Mucosa of stomach (tissue), 1 donor: ENCODE measurements around the gene RNF4.
A peak's percentile ranks its signal among the peaks of the same experiment; 100 is the strongest.

Source experiments
- H3K27me3 ChIP-seq: one replicate; pipeline ENCODE4 v1.7.0; 2013; ENCODE audit warnings: mild to moderate bottlenecking, low read length; ENCODE audit not compliant: control insufficient read depth, insufficient read depth
- H3K36me3 ChIP-seq: one replicate; pipeline ENCODE4 v1.7.0; 2013; ENCODE audit warnings: low read length; ENCODE audit not compliant: control insufficient read depth, insufficient read depth
- H3K4me1 ChIP-seq: one replicate; pipeline ENCODE4 v1.7.0; 2013; ENCODE audit warnings: mild to moderate bottlenecking, low read length; ENCODE audit not compliant: control insufficient read depth, insufficient read depth
- H3K4me3 ChIP-seq: one replicate; pipeline ENCODE4 v1.7.0; 2013; ENCODE audit warnings: low read length
- H3K9ac ChIP-seq: one replicate; pipeline ENCODE4 v1.7.0; 2013; ENCODE audit warnings: mild to moderate bottlenecking, low read length, moderate library complexity
- H3K9me3 ChIP-seq: one replicate; pipeline ENCODE4 v1.7.0; 2013; ENCODE audit warnings: mild to moderate bottlenecking, low read length, moderate library complexity; ENCODE audit not compliant: control insufficient read depth
- donor health status: Pancreatic carcinoma.

RNF4 gene, protein sequence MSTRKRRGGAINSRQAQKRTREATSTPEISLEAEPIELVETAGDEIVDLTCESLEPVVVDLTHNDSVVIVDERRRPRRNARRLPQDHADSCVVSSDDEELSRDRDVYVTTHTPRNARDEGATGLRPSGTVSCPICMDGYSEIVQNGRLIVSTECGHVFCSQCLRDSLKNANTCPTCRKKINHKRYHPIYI

DNA sequence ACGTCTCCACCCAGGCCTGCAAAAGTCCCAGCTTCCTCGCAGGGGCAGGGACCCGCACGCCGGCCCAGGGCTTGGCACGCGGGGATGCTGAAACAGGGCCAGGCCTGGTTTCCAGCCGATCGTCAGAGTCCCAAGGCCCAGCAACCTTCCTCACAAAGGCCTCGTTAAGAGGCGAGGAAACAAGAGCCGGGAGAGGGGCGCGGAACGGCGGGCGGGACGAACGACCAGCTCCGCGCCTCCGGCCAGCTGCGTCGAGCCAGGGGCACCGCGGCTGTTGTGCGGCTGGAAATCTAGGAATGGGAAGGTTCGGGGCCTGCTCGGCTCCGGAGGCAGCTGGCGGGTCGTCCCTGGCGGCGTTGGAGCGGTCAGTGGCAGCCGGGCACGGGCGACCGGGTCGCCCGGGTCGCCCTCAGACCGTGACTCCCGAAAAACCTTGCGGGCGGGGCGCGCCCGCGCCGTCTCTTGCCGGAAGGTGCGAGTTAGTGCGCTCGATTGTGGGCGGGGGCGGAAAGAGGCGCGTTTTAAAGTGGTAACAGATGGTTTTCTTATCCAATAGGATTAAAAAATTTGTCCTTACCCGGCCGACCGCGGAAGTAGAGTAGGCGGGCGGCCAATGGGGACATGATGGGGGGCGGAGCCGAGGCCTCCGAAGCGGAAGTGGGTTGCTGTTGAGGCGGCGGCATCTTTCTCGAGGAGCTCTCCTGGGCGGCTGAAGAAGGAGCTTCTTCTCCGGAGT, at the start of gene RNF4:
TSS of gene RNF4 (plus strand) at position 651 of the 736 bp plus-strand sequence. CDS start 21,388 bp downstream, outside the sequence.
- no peaks in the 10 kb centered on the region for H3K27me3 ChIP-seq
- peak within 1 kb of the TSS; percentile 97 for H3K4me3 ChIP-seq
- no peaks in the 10 kb centered on the region for H3K9me3 ChIP-seq
- peaks cover 9% of the 10 kb centered on the region for H3K4me1 ChIP-seq
- H3K36me3 ChIP-seq = no peaks in the 10 kb centered on the region
- H3K9ac ChIP-seq = peak within 1 kb of the TSS; percentile 97

DNA sequence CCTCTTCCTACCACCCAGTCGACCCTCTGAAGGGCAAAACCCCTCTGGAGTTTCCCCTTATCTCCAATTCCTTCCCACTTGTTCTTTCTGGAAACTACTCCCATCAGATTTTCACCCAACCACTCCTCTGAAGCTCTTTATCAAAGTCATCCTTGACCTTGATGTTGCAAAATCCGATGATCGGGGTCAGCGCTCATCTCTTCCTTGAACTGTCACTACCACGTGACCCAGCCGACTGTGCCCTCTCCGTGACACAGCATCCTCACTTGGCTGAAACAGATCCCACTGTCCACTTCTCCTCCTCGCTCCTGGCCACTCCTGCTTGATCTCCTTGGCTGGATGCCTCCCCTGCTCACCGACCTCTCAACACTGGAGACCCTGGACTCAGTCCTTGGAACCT, 49.1 kb upstream of the RNF4 start:
- Histone ChIP-seq H3K9ac (no peak overlapping the region), H3K36me3 (no peaks in the 10 kb centered on the region), H3K27me3 (peaks cover 34% of the 10 kb centered on the region), H3K4me1 (peaks cover 14% of the 10 kb centered on the region), H3K4me3 (no peak overlapping the region), H3K9me3 (no peaks in the 10 kb centered on the region)

DNA sequence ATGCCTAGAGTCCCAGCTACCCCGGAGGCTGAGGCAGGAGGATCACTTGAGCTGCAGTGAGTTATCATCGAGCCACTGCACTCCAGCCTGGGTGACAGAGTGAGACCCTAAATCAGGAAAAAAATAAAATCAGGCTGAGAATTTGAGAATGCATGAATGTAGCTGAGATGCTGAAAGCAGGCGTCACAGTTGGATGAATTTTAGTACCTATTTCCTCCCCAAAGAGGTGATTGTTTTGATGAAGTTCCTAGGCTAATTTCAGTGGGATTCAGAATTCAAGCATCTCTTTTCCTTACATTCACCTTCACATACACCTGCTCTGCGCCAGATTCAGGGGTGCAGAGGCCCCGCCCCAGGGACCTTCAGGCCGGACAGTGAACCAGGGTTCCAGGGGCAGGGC, 47.0 kb upstream of the RNF4 start:
- no peaks in the 10 kb centered on the region for H3K9me3 ChIP-seq
- H3K27me3 ChIP-seq = peaks cover 26% of the 10 kb centered on the region
- no peak overlapping the region for H3K4me3 ChIP-seq
- no peak overlapping the region for H3K9ac ChIP-seq
- peaks cover 10% of the 10 kb centered on the region for H3K4me1 ChIP-seq
- H3K36me3 ChIP-seq = no peaks in the 10 kb centered on the region

DNA sequence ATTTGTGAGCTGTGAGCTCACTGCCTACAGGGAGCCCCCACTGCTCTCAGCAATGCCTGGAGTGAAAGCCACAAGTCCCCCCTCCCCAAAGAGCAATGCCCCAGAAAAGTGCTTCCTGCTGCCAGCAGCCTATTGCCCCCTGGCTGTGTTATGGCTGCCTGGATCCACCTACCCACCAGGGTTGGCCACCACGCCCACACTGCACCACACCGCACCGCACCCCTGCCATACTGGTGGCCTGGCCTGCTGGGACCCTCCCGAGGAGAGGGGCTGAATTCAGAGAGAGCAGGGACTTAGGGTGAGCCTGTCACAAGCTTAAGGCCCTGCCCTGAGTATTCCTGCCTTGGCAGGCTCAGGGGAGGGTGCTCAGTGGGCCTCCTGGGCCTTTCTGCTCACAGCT, 45.8 kb upstream of the RNF4 start:
- H3K27me3 ChIP-seq = peaks cover 19% of the 10 kb centered on the region
- no peaks in the 10 kb centered on the region for H3K36me3 ChIP-seq
- no peak overlapping the region for H3K4me3 ChIP-seq
- H3K4me1 ChIP-seq = peaks cover 10% of the 10 kb centered on the region
- H3K9ac ChIP-seq = no peak overlapping the region
- H3K9me3 ChIP-seq = no peaks in the 10 kb centered on the region

DNA sequence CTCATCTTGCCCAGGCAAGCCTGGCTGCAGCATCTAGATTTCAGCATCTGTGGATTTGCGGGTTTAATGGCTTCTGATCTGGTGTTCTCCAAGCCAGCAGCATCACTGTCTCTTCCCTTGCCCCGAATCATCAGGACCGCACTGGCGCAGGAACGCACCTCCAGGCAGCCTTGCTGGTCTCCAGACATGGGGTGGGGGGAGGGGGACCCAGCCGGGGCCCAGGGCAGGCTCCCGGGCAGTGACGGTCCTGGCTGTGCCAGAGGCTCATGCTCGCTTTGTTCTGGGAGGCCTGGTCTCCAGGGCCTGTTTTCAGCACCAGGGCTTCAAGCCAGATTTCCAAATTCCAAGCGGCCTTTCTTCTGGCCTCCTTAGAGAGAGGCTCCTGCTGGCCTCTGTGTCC, 45.2 kb upstream of the RNF4 start:
- H3K9ac ChIP-seq = no peak overlapping the region
- H3K27me3 ChIP-seq = peaks cover 19% of the 10 kb centered on the region
- no peak overlapping the region for H3K4me3 ChIP-seq
- peaks cover 10% of the 10 kb centered on the region for H3K4me1 ChIP-seq
- no peaks in the 10 kb centered on the region for H3K9me3 ChIP-seq
- no peaks in the 10 kb centered on the region for H3K36me3 ChIP-seq

DNA sequence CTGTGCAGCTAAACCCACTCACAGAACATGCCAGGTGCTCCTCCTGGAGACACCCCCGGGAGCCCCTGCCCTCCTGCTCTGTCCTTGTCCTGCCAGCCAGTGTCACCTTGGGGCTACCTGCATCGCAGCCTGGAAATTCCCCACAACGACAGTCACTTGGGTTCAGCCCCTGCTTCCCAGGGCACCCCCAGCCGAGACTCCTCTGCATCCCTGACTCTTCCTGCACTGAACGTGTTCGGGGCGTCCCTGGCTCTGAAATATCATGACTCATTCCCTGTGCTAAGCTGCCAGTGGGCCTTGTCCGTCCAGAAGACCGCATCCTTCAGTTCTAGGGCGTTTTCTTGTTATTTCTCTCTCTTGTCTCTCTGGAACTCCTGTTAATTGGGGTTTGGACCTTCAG, 44.3 kb upstream of the RNF4 start:
- H3K9me3 ChIP-seq = no peaks in the 10 kb centered on the region
- peaks cover 13% of the 10 kb centered on the region for H3K27me3 ChIP-seq
- H3K36me3 ChIP-seq = no peaks in the 10 kb centered on the region
- peaks cover 4% of the 10 kb centered on the region for H3K4me1 ChIP-seq
- no peak overlapping the region for H3K4me3 ChIP-seq
- H3K9ac ChIP-seq = no peak overlapping the region

DNA sequence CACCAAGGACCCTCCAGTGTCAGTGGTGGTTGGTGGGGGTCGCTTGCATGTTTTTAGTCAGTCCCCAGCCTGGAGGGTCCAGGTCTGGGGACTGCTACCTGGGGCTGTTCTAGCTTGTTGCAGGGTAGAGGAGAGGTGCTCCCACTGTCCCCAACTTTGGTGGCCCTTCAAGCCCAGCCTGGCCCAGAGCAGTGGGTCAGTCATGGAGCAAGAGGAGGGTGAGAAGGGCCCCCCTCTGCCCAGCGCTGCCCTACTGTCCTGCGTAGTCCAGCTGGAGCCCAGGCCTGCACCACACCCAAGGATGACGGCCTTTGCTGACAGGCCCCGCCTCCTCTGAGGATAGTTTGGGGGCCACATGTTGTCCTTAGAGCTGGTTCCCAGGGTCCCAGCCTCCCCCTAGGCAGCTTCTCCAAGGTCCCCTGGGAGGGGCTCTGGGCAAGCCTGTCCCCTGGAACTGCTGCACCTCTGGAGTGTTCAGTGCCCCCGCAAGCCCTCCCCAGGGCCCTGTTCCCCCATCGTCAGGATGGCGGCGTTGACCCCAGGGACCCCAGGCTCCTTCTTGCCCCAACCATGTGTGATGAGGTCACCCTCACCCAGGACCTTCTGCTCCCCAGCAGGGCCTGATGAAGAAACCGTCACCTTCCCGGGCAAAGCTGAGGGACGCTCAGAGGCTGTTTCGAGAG, 43.4 kb upstream of the RNF4 start:
- H3K9me3 ChIP-seq = no peaks in the 10 kb centered on the region
- no peak overlapping the region for H3K4me3 ChIP-seq
- H3K4me1 ChIP-seq = no peaks in the 10 kb centered on the region
- H3K36me3 ChIP-seq = no peaks in the 10 kb centered on the region
- peaks cover 4% of the 10 kb centered on the region for H3K27me3 ChIP-seq
- no peak overlapping the region for H3K9ac ChIP-seq

DNA sequence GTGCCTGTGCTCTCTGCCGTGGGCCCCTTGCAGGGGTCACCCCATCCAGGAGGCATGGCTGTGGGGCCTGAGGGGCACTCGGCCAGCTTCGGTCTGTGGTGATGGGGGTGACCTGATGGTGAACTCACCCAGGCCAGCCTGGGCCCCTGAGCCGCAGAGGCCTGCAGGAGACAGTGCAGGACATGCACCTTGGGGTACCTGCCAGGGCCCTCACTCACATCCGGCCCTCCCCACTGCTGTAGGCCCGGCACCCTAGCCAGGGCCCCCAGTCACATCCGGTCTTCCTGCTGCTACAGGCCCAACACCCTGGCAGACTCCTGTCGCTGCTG, 42.9 kb upstream of the RNF4 start:
- H3K4me1 ChIP-seq = no peaks in the 10 kb centered on the region
- H3K27me3 ChIP-seq = no peaks in the 10 kb centered on the region
- no peaks in the 10 kb centered on the region for H3K9me3 ChIP-seq
- no peaks in the 10 kb centered on the region for H3K36me3 ChIP-seq
- no peak overlapping the region for H3K4me3 ChIP-seq
- no peak overlapping the region for H3K9ac ChIP-seq

DNA sequence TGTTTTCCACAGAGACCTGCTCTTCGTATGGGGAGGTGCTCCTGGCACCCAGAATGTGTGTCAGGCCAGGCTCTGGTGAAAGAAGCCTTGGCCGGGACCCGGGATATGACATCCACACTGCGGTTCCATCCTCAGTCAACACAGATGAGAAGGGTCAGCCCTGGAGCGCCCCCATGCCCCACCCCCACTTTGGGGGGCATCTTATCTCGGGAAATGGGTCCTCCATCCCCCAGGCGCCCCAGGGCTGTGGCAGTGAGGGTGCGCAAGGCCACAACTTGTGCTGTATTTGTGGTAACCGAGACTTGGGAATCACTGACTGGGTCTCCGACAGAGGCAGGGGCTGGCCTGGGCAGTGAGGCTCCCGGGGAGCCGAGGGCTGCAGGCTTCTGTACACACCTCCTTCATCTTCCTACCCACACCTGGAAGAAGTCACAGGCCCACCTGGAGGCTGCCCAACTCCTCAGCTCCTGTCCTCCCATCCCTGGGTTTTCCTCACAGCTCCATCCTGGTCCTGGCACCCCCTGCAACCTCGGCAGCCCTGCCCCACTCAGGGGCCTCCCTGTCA, 42.1 kb upstream of the RNF4 start:
- no peak overlapping the region for H3K4me3 ChIP-seq
- no peaks in the 10 kb centered on the region for H3K36me3 ChIP-seq
- H3K9me3 ChIP-seq = no peaks in the 10 kb centered on the region
- no peaks in the 10 kb centered on the region for H3K27me3 ChIP-seq
- no peak overlapping the region for H3K9ac ChIP-seq
- H3K4me1 ChIP-seq = no peaks in the 10 kb centered on the region

DNA sequence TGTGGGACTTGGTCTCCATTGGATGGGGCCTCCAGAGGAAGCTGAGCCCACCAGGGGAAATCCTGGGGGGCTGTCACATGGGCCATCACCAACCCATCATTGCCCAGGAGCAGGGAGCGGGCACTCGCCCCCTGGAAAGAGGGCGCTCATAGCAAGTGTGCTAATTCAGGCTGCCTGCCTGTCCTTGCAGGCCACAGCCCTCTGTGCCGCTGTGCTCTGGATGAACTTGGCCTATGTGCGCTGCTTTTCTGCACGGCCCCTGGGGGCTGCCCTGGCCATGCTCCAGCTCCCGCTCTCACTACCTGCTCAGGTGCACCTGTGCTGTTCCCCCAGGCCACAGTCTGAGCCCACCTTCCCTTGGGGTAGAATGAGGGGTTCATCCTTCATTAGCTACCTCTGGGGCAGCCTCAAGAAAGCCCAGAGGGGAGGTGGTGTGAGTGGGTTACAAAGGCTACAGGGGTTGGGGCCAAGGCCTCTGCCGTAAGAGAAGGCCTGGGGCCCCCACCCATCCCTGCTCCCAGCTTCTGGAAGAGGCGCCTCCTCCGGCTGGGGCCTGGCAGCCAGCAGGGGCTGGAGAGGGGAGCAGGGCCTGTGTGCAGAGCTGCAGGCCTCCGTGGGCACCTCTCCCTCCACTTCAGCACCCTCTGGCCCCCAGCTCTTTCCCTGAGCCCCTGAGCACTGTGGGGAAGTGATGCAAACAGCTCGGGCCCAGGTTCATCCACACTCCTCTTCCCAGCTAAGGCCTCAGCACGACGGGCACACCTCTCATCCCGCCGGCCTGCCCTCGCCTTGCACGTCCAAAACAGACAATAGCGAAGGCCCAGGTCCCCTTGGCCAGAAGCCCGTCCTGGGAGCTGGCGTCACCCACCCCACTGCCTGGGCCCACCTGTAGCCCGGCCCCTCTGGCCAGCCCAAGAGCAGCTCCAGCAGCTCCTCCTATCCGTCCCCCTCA, 41.2 kb upstream of the RNF4 start:
- Histone ChIP-seq H3K9me3 (no peaks in the 10 kb centered on the region), H3K9ac (no peak overlapping the region), H3K36me3 (no peaks in the 10 kb centered on the region), H3K4me1 (no peaks in the 10 kb centered on the region), H3K27me3 (no peaks in the 10 kb centered on the region), H3K4me3 (no peak overlapping the region)

DNA sequence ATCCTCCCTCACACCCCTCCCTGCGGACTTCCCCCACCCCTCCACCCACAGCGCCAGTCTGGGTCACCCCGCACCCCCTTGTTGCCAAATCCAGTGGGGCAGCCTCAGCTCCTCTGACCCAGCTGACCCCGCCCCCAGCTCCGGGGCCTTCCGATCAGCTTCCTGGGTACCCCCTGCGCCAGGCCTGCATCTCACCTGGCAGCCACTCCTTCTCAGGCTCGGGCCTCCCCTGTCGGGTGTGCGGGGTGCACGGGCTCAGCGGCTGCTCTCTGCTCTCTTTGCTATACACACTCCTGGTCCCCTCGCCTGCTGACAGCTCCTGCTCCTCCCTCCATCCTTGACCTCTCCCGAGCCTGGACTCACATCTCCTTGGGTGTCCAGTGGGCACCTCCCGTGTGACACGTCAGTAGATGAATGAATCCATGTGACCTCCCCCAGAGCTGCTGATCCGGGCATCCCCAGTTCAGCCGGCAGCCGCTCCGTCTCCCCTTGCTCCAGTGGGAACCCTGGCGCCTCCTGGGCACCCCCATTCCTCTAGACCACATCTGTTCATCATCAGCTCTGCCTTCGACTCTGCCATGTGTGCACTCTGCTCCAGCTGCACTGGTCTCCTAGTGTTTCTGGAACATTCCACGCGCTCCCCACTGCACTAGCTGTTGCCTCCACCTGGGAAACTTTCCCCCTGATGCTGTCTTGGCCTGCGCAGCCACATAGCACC, 40.3 kb upstream of the RNF4 start:
- no peaks in the 10 kb centered on the region for H3K4me1 ChIP-seq
- no peaks in the 10 kb centered on the region for H3K9me3 ChIP-seq
- H3K36me3 ChIP-seq = no peaks in the 10 kb centered on the region
- no peak overlapping the region for H3K4me3 ChIP-seq
- H3K27me3 ChIP-seq = no peaks in the 10 kb centered on the region
- no peak overlapping the region for H3K9ac ChIP-seq
